GM23338 (cell line): ENCODE data around the gene MAP2K6. TPM values are rescaled to one million over a fixed set of nuclear protein-coding genes. Genes with fewer than 3 reads are reported as not detected.

ENCODE experiments used
- ATAC-seq: fragments of 200-7000 bp; cut with Tn5 transposase; 3 replicates; pipeline ENCODE4 v1.9.1; 2020
- DNase-seq: peaks from one replicate; pipeline ENCODE4 v3.0.0-alpha.2; 2015; ENCODE audit warnings: low spot score
- H2AFZ ChIP-seq: fragments of 200-600 bp; sonication (generic); 2 replicates; pipeline ENCODE4 v1.8.0; 2016; ENCODE audit warnings: antibody characterized with exemption, mild to moderate bottlenecking, moderate library complexity
- H3F3A ChIP-seq: fragments of 200-600 bp; sonication (generic); replicated peaks from 2 replicates; pipeline ENCODE4 v1.8.0; 2017; ENCODE audit warnings: antibody characterized with exemption, mixed run types, low read depth
- H3K27ac ChIP-seq: fragments of 200-600 bp; sonication (generic); 2 replicates; pipeline ENCODE4 v1.6.1; 2016; ENCODE audit warnings: low read depth
- H3K27me3 ChIP-seq: fragments of 200-600 bp; sonication (generic); 2 replicates; pipeline ENCODE4 v1.8.0; 2016; ENCODE audit warnings: mild to moderate bottlenecking, mixed run types, moderate library complexity; ENCODE audit not compliant: insufficient read depth
- H3K36me3 ChIP-seq: fragments of 200-600 bp; sonication (generic); 2 replicates; pipeline ENCODE4 v1.8.0; 2016; ENCODE audit warnings: mild to moderate bottlenecking; ENCODE audit not compliant: insufficient read depth
- H3K4me1 ChIP-seq: fragments of 200-600 bp; sonication (generic); 2 replicates; pipeline ENCODE4 v1.8.0; 2016; ENCODE audit warnings: mild to moderate bottlenecking, moderate library complexity; ENCODE audit not compliant: insufficient read depth
- H3K4me2 ChIP-seq: fragments of 200-600 bp; sonication (generic); 2 replicates; pipeline ENCODE4 v1.7.1; 2017; ENCODE audit warnings: mixed run types
- H3K4me3 ChIP-seq: fragments of 200-600 bp; sonication (generic); 2 replicates; pipeline ENCODE4 v1.6.1; 2016; ENCODE audit warnings: mixed run types
- H3K79me2 ChIP-seq: fragments of 200-600 bp; sonication (generic); replicated peaks from 2 replicates; pipeline ENCODE4 v1.8.0; 2017; ENCODE audit warnings: mild to moderate bottlenecking; ENCODE audit not compliant: insufficient read depth
- H3K9me2 ChIP-seq: fragments of 200-600 bp; sonication (generic); 2 replicates; pipeline ENCODE4 v1.8.0; 2017; ENCODE audit not compliant: insufficient read depth
- H4K20me1 ChIP-seq: fragments of 200-600 bp; sonication (generic); replicated peaks from 2 replicates; pipeline ENCODE4 v1.8.0; 2017; ENCODE audit warnings: mild to moderate bottlenecking; ENCODE audit not compliant: insufficient read depth
- H3K27ac Mint-ChIP-seq: 2 replicates; pipeline ENCODE4 v1.8.0; 2020; ENCODE audit warnings: inconsistent platforms, mild to moderate bottlenecking, moderate library complexity, mixed read lengths
- H3K27me3 Mint-ChIP-seq: 3 replicates; pipeline ENCODE4 v1.8.0; 2022; ENCODE audit warnings: low read depth, mild to moderate bottlenecking, moderate library complexity, mixed read lengths, inconsistent platforms; ENCODE audit not compliant: insufficient read depth, poor library complexity
- H3K36me3 Mint-ChIP-seq: 3 replicates; pipeline ENCODE4 v1.8.0; 2021; ENCODE audit warnings: low read depth, mild to moderate bottlenecking, inconsistent platforms, moderate library complexity, mixed read lengths
- H3K4me1 Mint-ChIP-seq: 3 replicates; pipeline ENCODE4 v1.8.0; 2020; ENCODE audit warnings: mild to moderate bottlenecking, inconsistent platforms, mixed read lengths
- H3K4me3 Mint-ChIP-seq: 3 replicates; pipeline ENCODE4 v1.8.0; 2021; ENCODE audit warnings: moderate library complexity, mild to moderate bottlenecking, inconsistent platforms, mixed read lengths
- H3K9me3 Mint-ChIP-seq: 3 replicates; pipeline ENCODE4 v1.8.0; 2020; ENCODE audit warnings: moderate library complexity, mild to moderate bottlenecking, inconsistent platforms, mixed read lengths
- JUNB ChIP-seq: IDR thresholded peaks from one replicate; pipeline ENCODE4 v1.6.1; 2016; ENCODE audit warnings: antibody characterized with exemption; ENCODE audit not compliant: unreplicated experiment
- NANOG ChIP-seq: IDR thresholded peaks from 2 replicates; pipeline ENCODE4 v1.6.1; 2016; ENCODE audit warnings: antibody characterized with exemption, borderline replicate concordance
- POLR2AphosphoS5 ChIP-seq: IDR thresholded peaks from 2 replicates; pipeline ENCODE4 v1.6.1; 2016; ENCODE audit warnings: antibody characterized with exemption, low read depth
- ZNF331 ChIP-seq: fragments of 250-450 bp; sonication (Bioruptor Pico); IDR thresholded peaks from 2 replicates; pipeline ENCODE4 v1.5.0; 2020; ENCODE audit warnings: low read depth, mild to moderate bottlenecking, moderate library complexity
- polyA plus RNA-seq: library from polyadenylated mRNA; unstranded; fragments of >200 nt; fragmentation: Nextera tagmentation; extraction: Ambion mirVana; gene quantifications from 2 replicates; pipeline ENCODE4 v1.2.1, GENCODE V29; 2016
- total RNA-seq: library from RNA; depleted of rRNA; stranded (reverse); fragments of >200 nt; shearing (Covaris generic); gene quantifications from 2 replicates; pipeline ENCODE4 v1.2.3, GENCODE V29; 2014
- TF ChIP-seq, protein P1 (sequence below), 2 experiments: fragments of 200-600 bp in 1 of 2; sonication (generic) in 1 of 2; conservative IDR thresholded peaks; 2 replicates each; pipeline versions ENCODE4 v1.5.1 to v1.6.1; 2016 to 2017; ENCODE audit warnings: antibody characterized with exemption in 2 of 2, low read depth in 2 of 2, mild to moderate bottlenecking in 2 of 2, moderate library complexity in 1 of 2
- TF ChIP-seq, protein P2 (sequence below): fragments of 250-450 bp; sonication (Bioruptor Pico); IDR thresholded peaks from 2 replicates; pipeline ENCODE4 v1.5.0; 2020; ENCODE audit warnings: mild to moderate bottlenecking, moderate library complexity
- TF ChIP-seq, protein P3 (sequence below): IDR thresholded peaks from one replicate; pipeline ENCODE4 v1.6.1; 2018; ENCODE audit warnings: antibody characterized with exemption; ENCODE audit not compliant: unreplicated experiment

Gene MAP2K6
- total and polyA plus RNA-seq, 2 experiments from 2014 or later, result 26.3 to 31.1 TPM

DNA sequence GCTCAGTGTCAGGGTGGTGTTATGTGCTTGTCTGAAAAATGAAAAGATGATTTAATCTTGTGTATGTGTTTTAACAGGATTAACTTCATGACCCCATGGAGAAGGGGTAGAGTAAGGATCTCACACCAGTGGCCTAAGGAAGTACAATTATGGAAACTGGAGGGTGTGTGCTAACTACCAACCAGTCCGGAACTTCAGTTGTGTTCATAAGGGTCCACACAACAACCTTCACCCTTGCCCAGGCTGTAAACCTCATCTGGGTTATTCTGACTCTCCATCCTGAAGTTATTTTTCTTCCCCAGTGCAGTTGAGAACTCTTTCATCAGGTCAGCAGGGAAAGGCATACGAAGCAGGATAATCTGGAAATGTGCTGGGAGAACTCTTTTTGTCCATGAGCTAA is 158.9 kb downstream of the MAP2K6 start (continued):
- TF ChIP-seq ZNF331 (no peak), JUNB (no peak), POLR2AphosphoS5 (no peak)
- TF ChIP-seq, protein P1, sequence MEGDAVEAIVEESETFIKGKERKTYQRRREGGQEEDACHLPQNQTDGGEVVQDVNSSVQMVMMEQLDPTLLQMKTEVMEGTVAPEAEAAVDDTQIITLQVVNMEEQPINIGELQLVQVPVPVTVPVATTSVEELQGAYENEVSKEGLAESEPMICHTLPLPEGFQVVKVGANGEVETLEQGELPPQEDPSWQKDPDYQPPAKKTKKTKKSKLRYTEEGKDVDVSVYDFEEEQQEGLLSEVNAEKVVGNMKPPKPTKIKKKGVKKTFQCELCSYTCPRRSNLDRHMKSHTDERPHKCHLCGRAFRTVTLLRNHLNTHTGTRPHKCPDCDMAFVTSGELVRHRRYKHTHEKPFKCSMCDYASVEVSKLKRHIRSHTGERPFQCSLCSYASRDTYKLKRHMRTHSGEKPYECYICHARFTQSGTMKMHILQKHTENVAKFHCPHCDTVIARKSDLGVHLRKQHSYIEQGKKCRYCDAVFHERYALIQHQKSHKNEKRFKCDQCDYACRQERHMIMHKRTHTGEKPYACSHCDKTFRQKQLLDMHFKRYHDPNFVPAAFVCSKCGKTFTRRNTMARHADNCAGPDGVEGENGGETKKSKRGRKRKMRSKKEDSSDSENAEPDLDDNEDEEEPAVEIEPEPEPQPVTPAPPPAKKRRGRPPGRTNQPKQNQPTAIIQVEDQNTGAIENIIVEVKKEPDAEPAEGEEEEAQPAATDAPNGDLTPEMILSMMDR (conservative IDR thresholded peaks at IDR 0.05; ENCODE audit: low read depth in 2 of 2), result no peak

DNA sequence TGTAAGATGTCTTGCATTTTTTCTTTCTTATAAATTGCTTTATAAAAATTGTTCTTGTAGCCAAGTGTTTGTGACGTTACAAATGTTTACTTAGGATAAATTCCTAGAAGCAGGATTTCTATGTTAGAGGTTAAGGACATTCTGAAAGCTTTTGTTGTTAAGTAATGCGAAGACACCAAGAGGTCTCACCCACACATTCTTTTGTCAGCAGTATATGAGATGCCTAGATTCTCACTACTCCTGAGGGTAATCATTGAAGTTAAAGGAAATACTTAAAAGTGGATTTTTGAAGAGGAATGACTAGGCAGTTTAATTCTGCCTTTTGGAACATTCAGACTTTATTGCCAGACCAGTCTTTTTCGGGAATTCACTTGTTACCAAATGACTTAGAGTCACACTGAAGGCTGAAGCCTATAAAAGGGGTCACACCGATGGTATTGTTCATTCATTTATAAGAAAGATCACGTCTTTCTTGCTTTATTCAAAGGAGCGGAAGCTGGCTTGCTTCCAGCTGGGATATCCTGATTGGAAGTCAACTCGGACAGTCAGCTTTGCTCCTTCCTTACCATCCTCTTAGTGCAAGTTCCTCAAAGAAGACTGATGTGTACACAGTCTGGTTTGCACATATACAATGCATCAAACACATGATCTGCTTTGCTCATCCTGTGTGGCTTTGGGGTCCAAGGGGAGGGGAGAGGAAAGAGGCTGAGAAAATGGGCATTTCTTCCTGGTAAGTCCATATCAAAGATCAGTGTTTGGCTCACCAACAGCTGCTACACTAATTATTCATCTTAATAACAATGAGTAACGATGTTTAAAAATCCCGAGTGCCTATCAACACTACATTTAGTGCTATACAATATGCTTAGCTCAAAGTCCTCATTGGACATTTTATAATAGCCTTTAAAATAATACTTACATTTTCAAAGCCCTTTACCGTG is 160.0 kb downstream of the MAP2K6 start:
- no peak overlapping the region for H3K27ac ChIP-seq
- no peaks in the 10 kb centered on the region for H3F3A ChIP-seq
- no peaks in the 10 kb centered on the region for H3K36me3 ChIP-seq
- no peaks in the 10 kb centered on the region for H3K9me3 Mint-ChIP-seq
- H3K36me3 Mint-ChIP-seq, result no peaks in the 10 kb centered on the region
- H2AFZ ChIP-seq, result 0 out of 2 replicates have a peak overlapping the region, but pooled peaks have one; percentile 10
- no peak overlapping the region for H3K4me3 ChIP-seq
- ATAC-seq (peak; percentile 57), DNase-seq (peak; percentile 38)
- H3K27ac Mint-ChIP-seq, result peak overlapping the region; percentile 21; the same call in 1 of the 2 replicates
- no peaks in the 10 kb centered on the region for H3K79me2 ChIP-seq
- peaks cover 5% of the 10 kb centered on the region; the same call in 1 of the 2 replicates for H3K9me2 ChIP-seq
- no peak overlapping the region for H3K4me3 Mint-ChIP-seq
- peaks cover 20% of the 10 kb centered on the region for H3K4me1 Mint-ChIP-seq
- H3K27me3 Mint-ChIP-seq, result peaks cover 6% of the 10 kb centered on the region
- H3K4me1 ChIP-seq, result peaks cover 11% of the 10 kb centered on the region; the same call in 1 of the 2 replicates
- H4K20me1 ChIP-seq, result no peaks in the 10 kb centered on the region
- H3K4me2 ChIP-seq, result peak overlapping the region; percentile 13; the same call in 1 of the 2 replicates
- H3K27me3 ChIP-seq, result no peaks in the 10 kb centered on the region
- TF ChIP-seq, protein P2, sequence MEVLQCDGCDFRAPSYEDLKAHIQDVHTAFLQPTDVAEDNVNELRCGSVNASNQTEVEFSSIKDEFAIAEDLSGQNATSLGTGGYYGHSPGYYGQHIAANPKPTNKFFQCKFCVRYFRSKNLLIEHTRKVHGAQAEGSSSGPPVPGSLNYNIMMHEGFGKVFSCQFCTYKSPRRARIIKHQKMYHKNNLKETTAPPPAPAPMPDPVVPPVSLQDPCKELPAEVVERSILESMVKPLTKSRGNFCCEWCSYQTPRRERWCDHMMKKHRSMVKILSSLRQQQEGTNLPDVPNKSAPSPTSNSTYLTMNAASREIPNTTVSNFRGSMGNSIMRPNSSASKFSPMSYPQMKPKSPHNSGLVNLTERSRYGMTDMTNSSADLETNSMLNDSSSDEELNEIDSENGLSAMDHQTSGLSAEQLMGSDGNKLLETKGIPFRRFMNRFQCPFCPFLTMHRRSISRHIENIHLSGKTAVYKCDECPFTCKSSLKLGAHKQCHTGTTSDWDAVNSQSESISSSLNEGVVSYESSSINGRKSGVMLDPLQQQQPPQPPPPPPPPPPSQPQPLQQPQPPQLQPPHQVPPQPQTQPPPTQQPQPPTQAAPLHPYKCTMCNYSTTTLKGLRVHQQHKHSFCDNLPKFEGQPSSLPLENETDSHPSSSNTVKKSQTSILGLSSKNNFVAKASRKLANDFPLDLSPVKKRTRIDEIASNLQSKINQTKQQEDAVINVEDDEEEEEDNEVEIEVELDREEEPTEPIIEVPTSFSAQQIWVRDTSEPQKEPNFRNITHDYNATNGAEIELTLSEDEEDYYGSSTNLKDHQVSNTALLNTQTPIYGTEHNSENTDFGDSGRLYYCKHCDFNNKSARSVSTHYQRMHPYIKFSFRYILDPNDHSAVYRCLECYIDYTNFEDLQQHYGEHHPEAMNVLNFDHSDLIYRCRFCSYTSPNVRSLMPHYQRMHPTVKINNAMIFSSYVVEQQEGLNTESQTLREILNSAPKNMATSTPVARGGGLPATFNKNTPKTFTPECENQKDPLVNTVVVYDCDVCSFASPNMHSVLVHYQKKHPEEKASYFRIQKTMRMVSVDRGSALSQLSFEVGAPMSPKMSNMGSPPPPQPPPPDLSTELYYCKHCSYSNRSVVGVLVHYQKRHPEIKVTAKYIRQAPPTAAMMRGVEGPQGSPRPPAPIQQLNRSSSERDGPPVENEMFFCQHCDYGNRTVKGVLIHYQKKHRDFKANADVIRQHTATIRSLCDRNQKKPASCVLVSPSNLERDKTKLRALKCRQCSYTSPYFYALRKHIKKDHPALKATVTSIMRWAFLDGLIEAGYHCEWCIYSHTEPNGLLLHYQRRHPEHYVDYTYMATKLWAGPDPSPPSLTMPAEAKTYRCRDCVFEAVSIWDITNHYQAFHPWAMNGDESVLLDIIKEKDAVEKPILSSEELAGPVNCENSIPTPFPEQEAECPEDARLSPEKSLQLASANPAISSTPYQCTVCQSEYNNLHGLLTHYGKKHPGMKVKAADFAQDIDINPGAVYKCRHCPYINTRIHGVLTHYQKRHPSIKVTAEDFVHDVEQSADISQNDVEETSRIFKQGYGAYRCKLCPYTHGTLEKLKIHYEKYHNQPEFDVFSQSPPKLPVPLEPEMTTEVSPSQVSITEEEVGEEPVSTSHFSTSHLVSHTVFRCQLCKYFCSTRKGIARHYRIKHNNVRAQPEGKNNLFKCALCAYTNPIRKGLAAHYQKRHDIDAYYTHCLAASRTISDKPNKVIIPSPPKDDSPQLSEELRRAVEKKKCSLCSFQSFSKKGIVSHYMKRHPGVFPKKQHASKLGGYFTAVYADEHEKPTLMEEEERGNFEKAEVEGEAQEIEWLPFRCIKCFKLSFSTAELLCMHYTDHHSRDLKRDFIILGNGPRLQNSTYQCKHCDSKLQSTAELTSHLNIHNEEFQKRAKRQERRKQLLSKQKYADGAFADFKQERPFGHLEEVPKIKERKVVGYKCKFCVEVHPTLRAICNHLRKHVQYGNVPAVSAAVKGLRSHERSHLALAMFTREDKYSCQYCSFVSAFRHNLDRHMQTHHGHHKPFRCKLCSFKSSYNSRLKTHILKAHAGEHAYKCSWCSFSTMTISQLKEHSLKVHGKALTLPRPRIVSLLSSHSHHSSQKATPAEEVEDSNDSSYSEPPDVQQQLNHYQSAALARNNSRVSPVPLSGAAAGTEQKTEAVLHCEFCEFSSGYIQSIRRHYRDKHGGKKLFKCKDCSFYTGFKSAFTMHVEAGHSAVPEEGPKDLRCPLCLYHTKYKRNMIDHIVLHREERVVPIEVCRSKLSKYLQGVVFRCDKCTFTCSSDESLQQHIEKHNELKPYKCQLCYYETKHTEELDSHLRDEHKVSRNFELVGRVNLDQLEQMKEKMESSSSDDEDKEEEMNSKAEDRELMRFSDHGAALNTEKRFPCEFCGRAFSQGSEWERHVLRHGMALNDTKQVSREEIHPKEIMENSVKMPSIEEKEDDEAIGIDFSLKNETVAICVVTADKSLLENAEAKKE (CRISPR knock-in tag), result no peak
- TF ChIP-seq POLR2AphosphoS5 (no peak), ZNF331 (no peak), NANOG (no peak)
- TF ChIP-seq, protein P3, sequence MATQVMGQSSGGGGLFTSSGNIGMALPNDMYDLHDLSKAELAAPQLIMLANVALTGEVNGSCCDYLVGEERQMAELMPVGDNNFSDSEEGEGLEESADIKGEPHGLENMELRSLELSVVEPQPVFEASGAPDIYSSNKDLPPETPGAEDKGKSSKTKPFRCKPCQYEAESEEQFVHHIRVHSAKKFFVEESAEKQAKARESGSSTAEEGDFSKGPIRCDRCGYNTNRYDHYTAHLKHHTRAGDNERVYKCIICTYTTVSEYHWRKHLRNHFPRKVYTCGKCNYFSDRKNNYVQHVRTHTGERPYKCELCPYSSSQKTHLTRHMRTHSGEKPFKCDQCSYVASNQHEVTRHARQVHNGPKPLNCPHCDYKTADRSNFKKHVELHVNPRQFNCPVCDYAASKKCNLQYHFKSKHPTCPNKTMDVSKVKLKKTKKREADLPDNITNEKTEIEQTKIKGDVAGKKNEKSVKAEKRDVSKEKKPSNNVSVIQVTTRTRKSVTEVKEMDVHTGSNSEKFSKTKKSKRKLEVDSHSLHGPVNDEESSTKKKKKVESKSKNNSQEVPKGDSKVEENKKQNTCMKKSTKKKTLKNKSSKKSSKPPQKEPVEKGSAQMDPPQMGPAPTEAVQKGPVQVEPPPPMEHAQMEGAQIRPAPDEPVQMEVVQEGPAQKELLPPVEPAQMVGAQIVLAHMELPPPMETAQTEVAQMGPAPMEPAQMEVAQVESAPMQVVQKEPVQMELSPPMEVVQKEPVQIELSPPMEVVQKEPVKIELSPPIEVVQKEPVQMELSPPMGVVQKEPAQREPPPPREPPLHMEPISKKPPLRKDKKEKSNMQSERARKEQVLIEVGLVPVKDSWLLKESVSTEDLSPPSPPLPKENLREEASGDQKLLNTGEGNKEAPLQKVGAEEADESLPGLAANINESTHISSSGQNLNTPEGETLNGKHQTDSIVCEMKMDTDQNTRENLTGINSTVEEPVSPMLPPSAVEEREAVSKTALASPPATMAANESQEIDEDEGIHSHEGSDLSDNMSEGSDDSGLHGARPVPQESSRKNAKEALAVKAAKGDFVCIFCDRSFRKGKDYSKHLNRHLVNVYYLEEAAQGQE, result no peak
- TF ChIP-seq, protein P1 (conservative IDR thresholded peaks at IDR 0.05; ENCODE audit: low read depth in 2 of 2), result no peak
